DND-41 (cell line): ENCODE data around the gene CHRNB2.

Experiments
- ATAC-seq: fragments of 200-7000 bp; cut with Tn5 transposase; 3 replicates; pipeline ENCODE4 v1.9.1; 2021; ENCODE audit warnings: low read depth; ENCODE audit not compliant: insufficient read depth
- DNase-seq: peaks from one replicate; pipeline ENCODE4 v3.0.0-alpha.2; 2020
- H2AFZ ChIP-seq: 2 replicates; pipeline ENCODE4 v1.6.0; 2012; ENCODE audit warnings: low read depth, low read length
- H3K27ac ChIP-seq: 2 replicates; pipeline ENCODE4 v1.5.1; 2012; ENCODE audit warnings: low read length, inconsistent platforms
- H3K27me3 ChIP-seq: fragments of 200-600 bp; sonication (generic); 2 replicates; pipeline ENCODE4 v1.6.0; 2012; ENCODE audit warnings: low read length, mild to moderate bottlenecking, inconsistent platforms; ENCODE audit not compliant: insufficient read depth, poor library complexity
- H3K36me3 ChIP-seq: 2 replicates; pipeline ENCODE4 v1.5.1; 2012; ENCODE audit warnings: low read length, inconsistent platforms; ENCODE audit not compliant: insufficient read depth
- H3K4me1 ChIP-seq: 2 replicates; pipeline ENCODE4 v1.5.1; 2012; ENCODE audit warnings: mild to moderate bottlenecking, low read length; ENCODE audit not compliant: insufficient read depth
- H3K4me2 ChIP-seq: 2 replicates; pipeline ENCODE4 v1.6.0; 2012; ENCODE audit warnings: mild to moderate bottlenecking, moderate library complexity, low read length, inconsistent platforms; ENCODE audit not compliant: insufficient read depth
- H3K4me3 ChIP-seq, 2 experiments: fragments of 200-600 bp in 1 of 2; shearing (Covaris generic) in 1 of 2; 2 replicates each; pipeline ENCODE4 v1.5.1; 2012 to 2016; ENCODE audit warnings: inconsistent platforms in 2 of 2, low read length in 2 of 2, mild to moderate bottlenecking in 2 of 2, low read depth in 1 of 2, moderate library complexity in 1 of 2
- H3K79me2 ChIP-seq: 2 replicates; pipeline ENCODE4 v1.6.0; 2012; ENCODE audit warnings: low read length, inconsistent platforms; ENCODE audit not compliant: insufficient read depth
- H3K9ac ChIP-seq: 2 replicates; pipeline ENCODE4 v1.6.0; 2012; ENCODE audit warnings: low read depth, mild to moderate bottlenecking, inconsistent platforms, low read length, moderate library complexity
- H3K9me3 ChIP-seq: 2 replicates; pipeline ENCODE4 v1.5.1; 2012; ENCODE audit warnings: low read length, moderate library complexity, mild to moderate bottlenecking, inconsistent platforms; ENCODE audit not compliant: insufficient read depth, severe bottlenecking
- H4K20me1 ChIP-seq: 2 replicates; pipeline ENCODE4 v1.6.0; 2012; ENCODE audit warnings: low read length; ENCODE audit not compliant: insufficient read depth
- CTCF ChIP-seq: IDR thresholded peaks from 2 replicates; pipeline ENCODE4 v1.5.1; 2012; ENCODE audit warnings: borderline replicate concordance, low read length, moderate library complexity, mild to moderate bottlenecking; ENCODE audit not compliant: poor library complexity, severe bottlenecking; ENCODE audit errors: extremely low read depth
- EZH2 ChIP-seq: IDR thresholded peaks from 3 replicates; pipeline ENCODE4 v1.6.1; 2012; ENCODE audit warnings: borderline replicate concordance, low read depth, mild to moderate bottlenecking, moderate library complexity, low read length, inconsistent platforms; ENCODE audit not compliant: severe bottlenecking

Gene CHRNB2

DNA sequence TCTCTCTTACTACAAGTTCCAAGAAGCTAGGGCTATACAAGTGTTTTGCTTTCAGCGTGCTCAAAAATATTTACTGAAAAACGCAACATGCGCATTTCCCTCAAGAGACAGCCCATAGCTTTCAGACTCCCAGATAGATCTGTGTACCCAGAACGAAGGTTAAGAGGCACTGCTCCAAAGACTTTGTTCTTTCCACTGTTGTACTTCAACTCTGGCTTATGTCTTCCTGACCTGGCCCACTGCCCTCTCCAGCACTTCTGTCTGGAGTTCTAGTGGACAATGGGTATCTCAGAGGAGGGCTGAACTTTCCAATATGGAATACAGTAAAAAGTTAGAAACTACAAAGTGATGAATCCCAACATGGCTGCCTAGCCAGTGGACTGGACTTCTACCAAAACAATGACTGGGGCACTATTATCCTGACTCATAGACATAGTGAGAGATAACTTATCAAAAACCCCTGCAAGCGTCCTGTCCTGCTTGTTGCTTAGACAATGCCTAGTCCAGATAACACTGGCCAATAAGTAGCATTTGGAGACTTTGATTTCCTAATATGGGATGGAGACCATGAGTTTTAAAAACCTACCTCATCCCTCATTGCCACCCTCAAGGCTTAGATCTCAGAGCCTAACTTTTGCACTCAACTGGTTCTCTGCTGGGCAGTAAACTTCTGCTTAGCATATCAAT, 49.2 kb downstream of the CHRNB2 start:
- Histone ChIP-seq H4K20me1 (peaks cover 61% of the 10 kb centered on the region), H3K36me3 (peaks cover 8% of the 10 kb centered on the region), H3K79me2 (peaks cover 95% of the 10 kb centered on the region), H3K9ac (no peak overlapping the region), H2AFZ (no peak overlapping the region), H3K4me1 (peaks cover 3% of the 10 kb centered on the region), H3K9me3 (no peaks in the 10 kb centered on the region), H3K27ac (no peak overlapping the region), H3K4me2 (no peak overlapping the region), H3K27me3 (no peaks in the 10 kb centered on the region), H3K4me3 (no peak overlapping the region)
- DNase-seq: no peak
- no peak for TF ChIP-seq EZH2
- no peak for TF ChIP-seq CTCF
- ATAC-seq: no peak

DNA sequence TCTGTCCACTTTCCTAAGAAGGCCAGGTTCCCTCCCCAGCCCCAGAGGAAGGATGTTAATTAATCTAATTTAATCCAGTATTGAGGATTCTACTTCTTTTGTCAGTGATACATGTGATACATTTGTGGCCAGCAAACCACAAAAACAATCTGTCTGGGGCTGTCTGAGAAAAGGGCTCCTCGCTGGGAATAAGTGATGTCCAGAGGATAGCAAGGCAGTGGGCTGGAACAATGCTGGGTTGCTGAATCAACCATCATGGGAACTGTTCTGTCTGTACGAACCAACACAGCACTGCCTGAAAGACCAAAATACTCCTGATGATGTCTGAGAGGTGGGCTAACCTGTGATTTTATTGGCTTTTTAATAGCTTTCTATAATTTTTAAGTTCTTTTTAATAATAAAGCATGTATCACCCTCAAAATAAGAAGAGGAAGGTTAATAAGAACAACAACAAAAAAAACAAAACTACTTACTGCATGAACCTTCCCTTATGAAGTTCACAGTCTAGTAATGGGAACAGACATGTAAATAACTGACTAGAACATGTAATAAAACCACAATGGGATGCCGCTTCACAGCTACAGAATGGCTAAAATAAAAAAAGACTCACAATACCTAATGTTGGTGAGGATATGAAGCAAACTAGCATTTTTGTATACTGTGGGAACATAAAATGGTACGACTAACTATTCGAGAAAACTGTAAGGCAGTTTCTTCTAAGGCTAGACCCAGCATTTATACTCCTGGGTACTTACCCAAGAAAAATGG, 51.8 kb downstream of the CHRNB2 start:
- H3K36me3 ChIP-seq: peaks cover 19% of the 10 kb centered on the region
- H3K4me1 ChIP-seq: peaks cover 12% of the 10 kb centered on the region
- peaks cover 99% of the 10 kb centered on the region for H3K79me2 ChIP-seq
- H3K4me2 ChIP-seq: no peak overlapping the region
- ATAC-seq: no peak
- TF ChIP-seq EZH2 (no peak), CTCF (no peak)
- H3K27me3 ChIP-seq: no peaks in the 10 kb centered on the region
- no peak overlapping the region for H3K9ac ChIP-seq
- peaks cover 73% of the 10 kb centered on the region for H4K20me1 ChIP-seq
- DNase-seq: no peak
- no peak overlapping the region for H3K4me3 ChIP-seq
- no peaks in the 10 kb centered on the region for H3K9me3 ChIP-seq
- no peak overlapping the region for H3K27ac ChIP-seq
- H2AFZ ChIP-seq: no peak overlapping the region

- H3K27me3 ChIP-seq: no peaks in the 10 kb centered on the region
- H3K4me2 ChIP-seq: no peak overlapping the region
- peaks cover 71% of the 10 kb centered on the region; the same call in 1 of the 2 replicates for H4K20me1 ChIP-seq
- DNase-seq: no peak
- H3K4me3 ChIP-seq: no peak overlapping the region
- ATAC-seq: no peak
- no peak overlapping the region for H3K9ac ChIP-seq
- no peak overlapping the region for H3K27ac ChIP-seq
- peaks cover 30% of the 10 kb centered on the region for H3K36me3 ChIP-seq
- peaks cover 18% of the 10 kb centered on the region for H3K4me1 ChIP-seq
- no peak for TF ChIP-seq EZH2
- no peak for TF ChIP-seq CTCF
- H2AFZ ChIP-seq: no peak overlapping the region
- no peaks in the 10 kb centered on the region for H3K9me3 ChIP-seq
- H3K79me2 ChIP-seq: peaks cover 99% of the 10 kb centered on the region
Measured at GRCh38 chr1:154620751-154621150, 53.2 kb downstream of the CHRNB2 start.
